HG03378 (cell line): ENCODE measurements around the gene MMP24OS.
"Not testable (repeated sequence)": the region's sequence is repeated elsewhere in the genome, so short reads cannot be mapped to it uniquely, and the experiment has no call there.

Source experiments
- ATAC-seq: cut with Tn5 transposase; IDR thresholded peaks from one replicate; pipeline ENCODE4 v1.9.1; 2021; ENCODE audit warnings: mild to moderate bottlenecking, moderate library complexity; ENCODE audit not compliant: unreplicated experiment

MMP24OS gene

GRCh38 chr20:35276408-35276807, 1.5 kb downstream of the MMP24OS start:
- ATAC-seq, result no peak

DNA sequence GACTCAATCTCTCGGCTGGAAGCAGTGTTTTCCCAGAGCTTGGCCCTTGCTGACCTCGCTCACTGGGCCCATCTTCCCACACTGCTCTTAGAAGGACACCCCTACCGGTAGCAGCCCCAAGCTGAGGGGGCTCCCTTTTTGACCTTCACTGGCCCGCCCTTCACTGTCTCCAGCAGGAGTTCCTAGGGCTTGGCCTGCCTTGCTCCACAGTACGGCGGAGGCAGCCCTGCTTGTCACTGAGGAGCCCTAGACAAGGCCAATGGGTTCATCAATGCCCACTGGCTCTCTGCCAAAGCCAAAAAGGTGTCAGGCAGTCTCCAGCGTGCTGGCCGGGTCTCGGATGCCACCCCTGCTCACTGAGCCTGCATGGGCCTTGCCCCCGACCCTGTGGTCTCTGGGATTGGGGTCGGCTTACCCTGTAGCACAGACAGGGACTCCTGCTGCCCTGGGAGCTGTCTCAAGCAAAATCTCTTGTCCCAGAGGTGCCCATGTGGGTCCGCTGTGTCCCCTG, 2.1 kb downstream of the MMP24OS start:
- no peak for ATAC-seq

GRCh38 chr20:35274172-35275092, 3.5 kb downstream of the MMP24OS start:
- ATAC-seq, result no peak

DNA sequence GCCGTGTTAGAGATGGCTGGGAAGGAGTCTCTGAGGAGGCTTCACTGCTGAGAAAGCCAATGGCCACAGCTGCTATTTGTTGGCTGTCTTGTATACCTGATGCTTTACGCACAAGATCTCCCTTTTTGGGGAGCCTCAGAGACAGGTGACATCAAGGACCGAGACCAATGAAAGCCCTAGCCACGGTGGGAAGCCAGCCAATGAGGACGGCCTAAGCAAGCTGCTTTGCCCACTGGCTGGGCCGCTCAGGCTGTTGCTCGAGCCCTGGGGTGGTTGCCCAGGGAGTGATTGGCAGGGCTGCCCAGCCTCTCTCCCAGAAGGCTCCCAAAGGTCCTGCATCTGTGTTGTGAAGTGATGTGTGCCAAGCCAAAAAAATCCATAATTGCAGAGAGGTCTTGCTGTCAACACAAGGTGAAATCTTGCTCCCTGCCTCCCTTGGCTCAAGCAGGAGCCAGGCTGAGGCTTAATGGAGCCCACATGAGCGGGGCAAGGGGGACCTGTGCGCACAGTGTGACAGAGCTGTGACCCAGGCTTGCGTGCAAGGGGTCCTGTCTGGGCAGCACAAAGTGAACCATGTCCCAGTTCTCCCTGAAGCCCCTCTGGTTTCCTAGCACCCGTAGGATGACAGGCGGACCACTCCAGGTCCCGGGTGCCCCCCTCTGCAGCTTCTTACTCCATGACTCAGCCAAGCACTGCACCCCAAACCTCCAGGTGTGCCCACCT, 4.3 kb downstream of the MMP24OS start:
- ATAC-seq, result no peak

DNA sequence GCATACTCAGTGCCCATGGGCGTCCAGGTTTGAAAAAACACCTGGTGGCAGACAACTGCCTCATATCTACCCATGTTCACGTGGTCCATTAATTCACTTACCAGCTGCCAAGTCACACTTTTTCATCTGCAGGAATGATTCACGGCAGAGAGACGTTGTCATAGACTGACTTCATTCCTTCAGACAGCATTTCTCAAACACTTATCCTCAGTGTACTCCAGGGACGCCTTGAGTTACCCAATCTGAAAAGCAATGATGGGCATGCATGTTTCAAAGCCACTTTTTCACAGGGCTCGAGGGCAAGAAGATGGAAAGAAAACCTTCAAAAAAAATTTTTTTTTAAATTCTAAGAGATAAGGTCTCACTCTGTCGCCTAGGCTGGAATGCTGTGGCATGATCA, 6.0 kb downstream of the MMP24OS start:
- ATAC-seq, result no peak

DNA sequence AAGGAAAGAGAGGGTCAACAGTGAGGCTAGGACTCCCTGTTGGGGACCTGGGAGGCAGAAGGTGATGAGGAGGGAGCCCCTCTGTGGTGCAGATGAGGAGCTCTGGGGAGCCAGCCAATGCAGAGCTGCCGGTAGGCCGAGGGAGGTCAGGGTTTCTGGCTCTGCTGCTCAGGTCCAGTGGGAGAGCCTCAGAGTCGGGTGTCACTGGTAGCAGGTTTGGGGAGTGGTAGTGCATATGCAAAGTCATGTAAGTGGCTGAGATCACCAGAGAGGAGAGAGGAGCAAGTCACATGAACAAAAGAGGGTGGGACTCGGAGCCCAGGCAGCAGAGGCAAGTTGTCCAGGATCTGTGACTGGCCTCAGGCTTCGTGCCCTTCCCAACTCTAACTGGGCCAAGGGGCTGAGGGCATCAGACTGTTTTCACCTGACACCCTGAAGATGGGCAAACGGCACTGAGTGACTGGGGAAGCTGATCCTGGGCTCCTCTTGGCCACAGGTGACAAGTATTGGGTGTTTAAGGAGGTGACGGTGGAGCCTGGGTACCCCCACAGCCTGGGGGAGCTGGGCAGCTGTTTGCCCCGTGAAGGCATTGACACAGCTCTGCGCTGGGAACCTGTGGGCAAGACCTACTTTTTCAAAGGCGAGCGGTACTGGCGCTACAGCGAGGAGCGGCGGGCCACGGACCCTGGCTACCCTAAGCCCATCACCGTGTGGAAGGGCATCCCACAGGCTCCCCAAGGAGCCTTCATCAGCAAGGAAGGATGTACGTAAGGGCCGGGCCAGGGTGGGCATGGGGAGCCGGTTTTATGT, 6.6 kb downstream of the MMP24OS start:
- no peak for ATAC-seq

- no peak for ATAC-seq
Measured at GRCh38 chr20:35270021-35270902, 7.7 kb downstream of the MMP24OS start.

DNA sequence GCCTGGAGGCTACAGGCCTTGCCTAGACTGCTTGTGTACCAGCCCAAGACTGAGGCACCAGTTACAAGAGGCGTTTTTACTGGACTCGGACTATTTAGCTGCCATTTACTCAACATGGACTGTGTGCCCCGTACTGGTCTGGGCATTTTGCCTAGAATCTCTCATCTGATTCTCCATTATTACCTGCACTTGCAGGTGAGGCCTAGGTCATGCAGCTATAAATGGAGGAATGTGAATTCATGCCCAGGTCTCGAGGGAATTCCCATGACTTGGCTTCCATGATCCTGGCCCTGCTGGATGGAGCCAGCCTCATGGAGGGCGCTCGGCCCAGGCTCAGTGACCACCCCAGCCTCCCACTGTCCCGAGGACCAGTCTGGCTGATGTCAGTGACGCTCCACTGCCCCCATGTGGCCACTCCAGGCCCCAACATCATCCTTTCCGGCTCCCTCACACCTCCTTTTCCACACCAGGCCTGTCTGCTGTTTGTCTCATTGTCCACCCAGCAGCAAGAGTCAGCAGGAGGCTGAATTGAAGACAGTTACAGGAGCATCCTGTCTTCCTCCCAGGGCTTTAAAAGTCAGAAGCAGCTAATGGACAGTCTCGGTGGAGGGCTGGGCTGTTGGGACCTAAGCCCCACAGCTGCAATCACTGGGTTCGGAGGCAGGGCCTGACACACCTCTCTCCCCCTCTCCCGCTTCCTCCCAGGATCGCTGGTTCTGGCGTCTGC, 8.7 kb downstream of the MMP24OS start:
- no peak for ATAC-seq

DNA sequence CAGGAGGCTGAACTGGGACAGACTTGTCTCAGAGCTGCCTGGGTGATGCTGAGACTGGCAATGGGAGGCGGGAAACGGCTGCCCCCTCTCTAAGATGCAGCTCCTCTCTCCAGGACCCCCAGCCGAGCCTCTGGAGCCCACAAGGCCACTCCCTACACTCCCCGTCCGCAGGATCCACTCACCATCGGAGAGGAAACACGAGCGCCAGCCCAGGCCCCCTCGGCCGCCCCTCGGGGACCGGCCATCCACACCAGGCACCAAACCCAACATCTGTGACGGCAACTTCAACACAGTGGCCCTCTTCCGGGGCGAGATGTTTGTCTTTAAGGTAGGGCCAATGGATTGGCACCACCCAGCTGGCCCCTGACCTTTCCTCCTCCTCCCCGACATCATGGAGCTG, 10.8 kb downstream of the MMP24OS start:
- no peak for ATAC-seq

DNA sequence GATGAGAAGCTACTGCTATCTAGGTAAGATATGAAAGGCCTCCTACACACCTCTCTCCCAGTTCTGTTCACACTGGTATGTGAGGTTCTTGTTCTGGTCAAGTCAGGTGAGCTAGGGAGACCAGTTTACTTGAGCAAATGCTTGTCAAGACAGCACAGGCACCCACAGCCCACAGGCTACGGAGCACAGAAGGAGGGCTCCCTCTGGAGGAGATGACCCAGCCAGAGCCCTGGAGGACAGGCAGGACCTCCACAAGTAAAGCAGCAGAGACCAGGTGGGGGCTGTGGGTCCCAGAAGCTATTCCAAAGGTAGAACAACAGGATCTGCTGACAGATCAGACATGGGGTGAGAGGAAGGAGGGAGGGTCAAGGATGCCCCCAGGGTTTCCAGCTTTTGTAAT, 13.2 kb downstream of the MMP24OS start:
- ATAC-seq, result no peak

DNA sequence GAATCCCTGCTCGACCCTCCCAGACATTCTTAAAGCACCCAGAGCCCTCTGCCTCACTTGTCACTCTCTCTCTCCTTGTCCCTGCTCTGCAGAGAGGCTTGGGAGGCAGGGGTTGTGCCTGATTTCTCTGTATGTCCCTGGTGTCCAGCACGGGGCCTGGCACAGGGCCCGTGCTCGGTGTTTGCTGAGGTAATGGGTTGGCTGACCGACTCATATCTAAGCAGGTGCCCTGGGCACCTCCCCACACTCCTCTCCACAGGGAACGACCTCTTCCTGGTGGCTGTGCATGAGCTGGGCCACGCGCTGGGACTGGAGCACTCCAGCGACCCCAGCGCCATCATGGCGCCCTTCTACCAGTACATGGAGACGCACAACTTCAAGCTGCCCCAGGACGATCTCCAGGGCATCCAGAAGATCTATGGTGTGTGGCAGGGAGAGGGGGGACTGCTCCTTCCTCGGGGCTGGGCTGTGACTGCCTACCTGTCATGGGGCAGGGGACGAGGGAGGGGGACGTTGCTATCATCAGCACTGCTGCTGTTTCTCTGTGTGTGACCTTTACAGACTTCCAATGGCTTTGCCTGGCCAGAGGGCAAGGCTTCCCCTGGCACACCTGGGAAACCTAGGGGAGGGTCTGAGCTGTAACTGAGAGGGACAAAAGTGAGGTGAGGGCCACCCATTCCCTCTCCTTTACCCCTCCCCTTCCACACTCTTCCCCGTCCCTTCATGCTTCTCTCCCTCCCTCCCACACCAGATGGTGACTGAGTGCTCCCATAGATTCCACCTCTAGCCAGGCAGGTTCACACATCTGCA, 14.2 kb downstream of the MMP24OS start:
- ATAC-seq, result no peak

DNA sequence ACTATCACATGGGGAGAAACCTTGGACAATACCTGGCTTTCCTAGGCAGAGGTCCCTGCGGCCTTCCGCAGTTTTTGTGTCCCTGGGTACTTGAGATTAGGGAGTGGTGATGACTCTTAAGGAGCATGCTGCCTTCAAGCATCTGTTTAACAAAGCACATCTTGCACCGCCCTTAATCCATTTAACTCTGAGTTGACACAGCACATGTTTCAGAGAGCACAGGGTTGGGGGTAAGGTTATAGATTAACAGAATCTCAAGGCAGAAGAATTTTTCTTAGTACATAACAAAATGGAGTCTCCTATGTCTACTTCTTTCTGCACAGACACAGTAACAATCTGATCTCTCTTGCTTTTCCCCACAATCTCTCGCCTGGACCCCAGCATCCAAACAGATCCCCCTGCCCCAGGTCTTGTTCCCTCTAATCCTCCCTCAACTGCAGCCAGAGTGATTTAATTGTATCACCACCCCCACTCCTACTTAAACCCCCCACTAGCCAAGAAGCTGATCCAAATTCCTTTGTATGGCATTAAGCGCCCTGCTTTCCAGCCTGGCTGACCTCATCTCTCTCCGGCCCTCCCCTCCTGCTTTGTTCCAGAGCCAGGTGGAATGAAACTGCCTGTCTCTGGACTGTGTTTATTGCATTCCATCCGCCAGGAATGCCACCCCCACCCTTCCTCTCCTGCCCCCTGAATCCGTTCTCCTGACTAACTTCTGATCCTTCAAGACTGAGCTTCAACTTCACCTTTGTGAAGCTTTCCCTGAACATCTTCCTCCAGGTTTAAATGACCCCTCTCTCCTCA, 15.0 kb downstream of the MMP24OS start:
- not testable (repeated sequence) for ATAC-seq

GRCh38 chr20:35262321-35262720, 15.6 kb downstream of the MMP24OS start:
- not testable (repeated sequence) for ATAC-seq

- no peak for ATAC-seq
Measured at GRCh38 chr20:35260426-35260825, 17.5 kb downstream of the MMP24OS start.

DNA sequence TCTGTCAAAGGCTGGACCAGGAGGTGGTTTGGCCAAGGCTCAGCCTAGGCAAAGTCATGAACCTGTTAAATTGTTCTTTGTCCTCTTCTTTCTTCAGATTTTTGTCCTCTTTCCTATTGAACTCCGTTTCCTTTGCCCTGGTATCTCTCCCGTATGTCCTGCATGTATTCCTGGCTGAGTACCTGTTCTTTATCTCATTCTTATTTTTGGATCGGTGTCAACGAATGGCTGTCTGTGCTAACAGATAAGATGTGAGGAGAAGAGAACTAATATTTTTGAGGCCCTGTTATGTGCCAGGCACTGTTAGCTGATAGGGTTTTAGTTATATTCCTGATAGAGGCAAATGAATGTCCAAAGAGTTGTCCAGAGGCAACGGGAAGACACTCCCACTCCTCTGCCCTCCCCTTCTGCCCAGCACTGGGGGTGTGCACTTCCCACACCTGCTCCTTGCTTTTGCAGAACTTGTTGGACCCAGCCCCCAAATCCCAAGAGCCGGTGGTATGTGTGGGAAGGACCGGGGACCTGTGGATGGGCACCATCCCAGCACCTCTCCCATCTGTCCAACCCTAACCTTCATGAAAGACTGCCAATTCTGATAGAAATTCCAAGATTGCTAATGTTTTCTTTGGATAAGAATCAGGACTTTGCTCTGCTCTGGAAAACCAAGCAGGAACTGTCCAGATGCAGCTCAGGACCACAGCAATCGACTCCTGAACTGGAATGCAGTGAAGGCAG, 20.6 kb downstream of the MMP24OS start:
- no peak for ATAC-seq

DNA sequence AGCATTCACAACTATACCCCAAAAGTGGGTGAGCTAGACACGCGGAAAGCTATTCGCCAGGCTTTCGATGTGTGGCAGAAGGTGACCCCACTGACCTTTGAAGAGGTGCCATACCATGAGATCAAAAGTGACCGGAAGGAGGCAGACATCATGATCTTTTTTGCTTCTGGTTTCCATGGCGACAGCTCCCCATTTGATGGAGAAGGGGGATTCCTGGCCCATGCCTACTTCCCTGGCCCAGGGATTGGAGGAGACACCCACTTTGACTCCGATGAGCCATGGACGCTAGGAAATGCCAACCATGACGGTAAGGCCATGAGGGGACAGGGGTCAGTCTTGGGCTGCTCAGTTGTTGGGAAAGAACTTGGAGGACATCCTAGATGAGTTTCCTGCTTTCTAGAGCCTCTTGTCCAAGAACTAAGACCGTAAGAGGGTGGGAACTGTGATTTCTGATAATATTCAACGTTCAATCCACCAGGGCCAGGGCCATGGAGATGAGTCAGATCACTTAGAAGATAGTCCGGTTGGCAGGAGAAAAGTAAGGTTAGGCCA, 23.4 kb downstream of the MMP24OS start:
- ATAC-seq, result no peak

DNA sequence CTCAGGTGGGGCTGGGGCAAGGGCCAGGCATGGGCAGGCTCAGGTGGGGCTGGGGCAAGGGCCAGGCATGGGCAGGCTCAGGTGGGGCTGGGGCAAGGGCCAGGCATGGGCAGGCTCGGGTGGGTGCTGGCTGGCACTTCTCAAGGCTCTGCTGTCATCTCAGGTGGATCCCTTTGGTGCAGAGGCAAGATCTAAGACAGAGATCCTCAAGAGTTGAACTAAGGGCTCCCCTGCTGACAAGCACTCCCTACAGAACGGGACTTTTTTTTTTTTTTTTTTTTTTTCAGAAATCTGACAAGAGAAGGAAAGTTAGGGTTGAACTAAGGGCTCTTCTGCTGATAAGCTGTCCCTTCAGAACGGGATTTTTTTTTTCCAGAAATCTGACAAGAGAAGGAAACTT, 24.9 kb downstream of the MMP24OS start:
- ATAC-seq, result no peak
